ENCODE measurements around the gene TRIO. TPM values are rescaled to one million over a fixed set of nuclear protein-coding genes. Genes with fewer than 3 reads are reported as not detected.

Gene TRIO
- total and polyA plus RNA-seq, 2 of the 8 experiments (the other 6 are each of a cell fraction or from before 2014, with no cell fraction given), result 35.1 to 69.1 TPM

- no peak for TF ChIP-seq ASH2L (IDR thresholded peaks at IDR 0.05; ENCODE audit: low read length)
These were observed 267.5 kb downstream of the TRIO start (continued) for GRCh38 chr5:14410394-14411201.
